HEK293T (cell line): ENCODE measurements around the gene MT1A.
"Not testable (repeated sequence)": the region's sequence is repeated elsewhere in the genome, so short reads cannot be mapped to it uniquely, and the experiment has no call there.

ENCODE experiments used
- CTCF ChIA-PET: fragments of 350-600 bp; formaldehyde crosslinking; extraction: SDS; loops from one replicate; lab custom pipeline; 2021; ENCODE audit warnings: antibody characterized with exemption, inconsistent platforms; lab: Yijun Ruan, JAX
- POLR2A ChIA-PET: fragments of 350-600 bp; formaldehyde crosslinking; extraction: SDS; loops from one replicate; lab custom pipeline; 2020; ENCODE audit warnings: antibody characterized with exemption, inconsistent platforms; lab: Yijun Ruan, JAX
- DNase-seq: peaks from one replicate; pipeline ENCODE4 v3.0.0; 2012; ENCODE audit warnings: mixed read lengths; ENCODE audit errors: extremely low spot score
- ARNT ChIP-seq: fragments of 450-650 bp; IDR thresholded peaks from 2 replicates; pipeline ENCODE4 v1.6.1; 2017; ENCODE audit warnings: mild to moderate bottlenecking
- BHLHE40 ChIP-seq: fragments of 450-650 bp; IDR thresholded peaks from 2 replicates; pipeline ENCODE4 v1.6.1; 2016; ENCODE audit warnings: mild to moderate bottlenecking, moderate library complexity, borderline replicate concordance
- CTBP1 ChIP-seq: fragments of 450-650 bp; IDR thresholded peaks from 2 replicates; pipeline ENCODE4 v1.6.1; 2016; ENCODE audit warnings: borderline replicate concordance
- ELF4 ChIP-seq: fragments of 450-650 bp; IDR thresholded peaks from 2 replicates; pipeline ENCODE4 v1.6.1; 2017; ENCODE audit warnings: antibody characterized with exemption
- FOXA1 ChIP-seq: fragments of 450-650 bp; IDR thresholded peaks from 2 replicates; pipeline ENCODE4 v1.6.1; 2016; ENCODE audit warnings: mild to moderate bottlenecking
- FOXK2 ChIP-seq: fragments of 450-650 bp; IDR thresholded peaks from 2 replicates; pipeline ENCODE4 v1.6.1; 2016; ENCODE audit warnings: mild to moderate bottlenecking
- FOXM1 ChIP-seq: fragments of 450-650 bp; IDR thresholded peaks from 2 replicates; pipeline ENCODE4 v1.6.1; 2017; ENCODE audit warnings: mild to moderate bottlenecking, borderline replicate concordance
- HDGF ChIP-seq: fragments of 450-650 bp; IDR thresholded peaks from 2 replicates; pipeline ENCODE4 v1.6.1; 2017; ENCODE audit warnings: antibody characterized with exemption, borderline replicate concordance
- L3MBTL2 ChIP-seq: fragments of 450-650 bp; conservative IDR thresholded peaks from 2 replicates; pipeline ENCODE4 v1.6.1; 2016; ENCODE audit warnings: mild to moderate bottlenecking
- LEF1 ChIP-seq: fragments of 450-650 bp; IDR thresholded peaks from 2 replicates; pipeline ENCODE4 v1.6.1; 2017; ENCODE audit warnings: mild to moderate bottlenecking, borderline replicate concordance
- NFRKB ChIP-seq: fragments of 450-650 bp; IDR thresholded peaks from 2 replicates; pipeline ENCODE4 v1.6.1; 2016; ENCODE audit warnings: mild to moderate bottlenecking, moderate library complexity
- SP1 ChIP-seq: fragments of 450-650 bp; IDR thresholded peaks from 2 replicates; pipeline ENCODE4 v1.6.1; 2017
- SUZ12 ChIP-seq: fragments of 450-650 bp; IDR thresholded peaks from 2 replicates; pipeline ENCODE4 v1.6.1; 2016; ENCODE audit warnings: mild to moderate bottlenecking
- TARDBP ChIP-seq: fragments of 450-650 bp; IDR thresholded peaks from 2 replicates; pipeline ENCODE4 v1.6.1; 2016
- ZNF384 ChIP-seq: fragments of 450-650 bp; IDR thresholded peaks from 2 replicates; pipeline ENCODE4 v1.6.1; 2016
- TF ChIP-seq, protein P1 (sequence below): fragments of 450-650 bp; IDR thresholded peaks from 2 replicates; pipeline ENCODE4 v1.6.1; 2016

MT1A gene

DNA sequence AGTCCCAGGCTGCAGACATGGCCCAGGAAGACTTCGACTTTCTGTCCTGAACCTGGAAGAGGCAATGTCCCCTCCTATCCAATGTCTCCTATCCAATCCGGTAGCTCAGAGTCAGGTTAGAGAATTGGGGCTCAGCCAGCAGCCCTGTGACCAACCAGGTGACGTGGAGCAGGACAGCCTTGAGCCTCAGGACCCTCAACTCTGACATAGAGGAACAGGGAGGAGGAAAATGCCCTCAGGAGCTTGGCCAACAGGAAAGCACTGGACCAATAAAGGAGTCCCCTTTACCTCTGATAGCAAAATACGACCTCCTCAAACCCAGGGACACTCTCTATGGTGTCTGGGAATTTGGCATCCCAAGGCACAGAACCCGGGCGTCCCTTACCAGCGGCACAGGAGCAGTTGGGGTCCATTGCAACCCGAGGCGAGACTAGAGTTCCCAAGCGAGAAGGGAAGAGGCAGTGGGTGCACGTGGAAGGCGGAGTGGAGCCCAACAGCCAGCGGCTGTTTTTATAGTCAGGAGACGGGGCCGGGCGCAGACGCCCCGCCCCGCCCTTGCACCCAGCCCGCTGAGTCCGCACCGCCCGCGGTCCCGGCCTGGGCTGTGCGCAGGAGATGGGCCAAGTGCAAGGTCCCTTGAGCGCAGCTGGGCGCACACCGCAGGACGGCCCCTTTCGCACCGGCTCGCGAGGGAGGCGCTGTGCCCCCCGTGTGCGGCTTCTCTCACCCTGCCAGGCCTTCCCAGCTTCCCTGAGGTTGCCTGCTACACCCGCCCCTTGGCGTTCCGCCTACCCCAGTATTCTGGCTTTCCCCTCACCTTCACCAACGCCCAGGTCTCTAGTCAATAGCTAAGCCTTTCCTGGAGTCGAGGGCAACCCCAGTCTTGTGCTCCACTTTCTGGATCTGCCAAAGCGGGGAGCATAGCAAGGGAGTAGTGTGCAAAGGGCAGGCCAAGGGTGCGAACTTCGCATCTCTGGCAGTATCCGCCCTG lies 29.4 kb downstream of the MT1A start, which contains the start of gene MT1G:
Gene MT1G (minus strand): TSS at position 485 of the 991 bp plus-strand sequence. CDS start 72 bp downstream, at position 413.
- ChIA-PET POLR2A (interaction anchor here (0.5 kb wide), 1 partner anchor 14 kb away, joined by 3 read pairs; no protein-coding TSS in a partner anchor), CTCF (no interaction called here)
- DNase-seq = no peak
- TF ChIP-seq FOXK2 = no peak
- TF ChIP-seq TARDBP = no peak
- TF ChIP-seq FOXM1 = no peak
- TF ChIP-seq FOXA1 = no peak
- no peak for TF ChIP-seq SUZ12

DNA sequence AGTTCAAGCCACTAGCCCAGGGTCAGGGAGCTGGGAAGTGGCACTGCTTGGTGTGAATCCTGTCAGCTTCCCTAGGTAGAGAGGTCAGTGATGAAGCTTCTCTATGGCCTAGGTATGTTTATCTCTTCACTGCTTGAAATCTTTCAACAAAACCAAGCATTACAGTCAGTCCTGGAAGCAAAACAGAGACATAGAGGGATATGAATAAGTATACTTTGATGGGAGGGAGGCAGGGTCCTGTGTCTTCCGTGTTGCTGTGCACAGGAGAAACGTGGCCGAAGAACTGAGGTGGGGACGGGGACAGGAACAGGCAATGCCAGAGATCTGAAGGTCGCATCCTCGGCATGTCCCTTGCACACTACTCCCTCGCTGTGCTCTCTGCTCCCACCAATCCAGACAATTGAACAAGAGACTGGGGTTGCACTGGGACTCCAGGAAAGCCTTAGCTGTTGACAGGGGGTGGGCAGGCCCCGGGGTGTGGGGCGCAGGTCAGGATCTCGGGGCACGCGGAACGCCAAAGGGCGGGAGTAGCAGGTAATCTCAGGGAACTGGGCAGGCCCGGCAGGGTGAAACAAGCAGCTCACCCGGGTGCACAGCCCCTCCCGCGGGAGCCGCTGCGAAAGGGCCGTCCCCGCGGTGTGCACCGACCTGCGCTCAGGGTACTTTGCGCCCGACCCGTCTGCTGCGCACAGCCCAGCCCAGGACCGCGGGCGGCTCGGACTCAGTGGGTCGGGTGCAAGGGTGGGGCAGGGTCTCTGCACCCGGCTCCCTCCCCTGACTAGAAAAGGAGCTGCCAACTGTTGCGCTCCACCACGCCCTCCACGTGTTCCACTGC lies 30.8 kb downstream of the MT1A start, which contains the start of gene MT1H:
Gene MT1H (plus strand): TSS at position 810 of the 835 bp plus-strand sequence. CDS start 71 bp downstream, outside the sequence.
- no peak for TF ChIP-seq FOXK2
- no peak for TF ChIP-seq FOXA1
- no peak for TF ChIP-seq TARDBP
- TF ChIP-seq FOXM1 = no peak
- no peak for TF ChIP-seq LEF1
- TF ChIP-seq ELF4 = no peak
- TF ChIP-seq L3MBTL2 = no peak
- TF ChIP-seq ARNT = no peak
- no peak for TF ChIP-seq SP1
- TF ChIP-seq NFRKB = no peak
- TF ChIP-seq, protein P1, sequence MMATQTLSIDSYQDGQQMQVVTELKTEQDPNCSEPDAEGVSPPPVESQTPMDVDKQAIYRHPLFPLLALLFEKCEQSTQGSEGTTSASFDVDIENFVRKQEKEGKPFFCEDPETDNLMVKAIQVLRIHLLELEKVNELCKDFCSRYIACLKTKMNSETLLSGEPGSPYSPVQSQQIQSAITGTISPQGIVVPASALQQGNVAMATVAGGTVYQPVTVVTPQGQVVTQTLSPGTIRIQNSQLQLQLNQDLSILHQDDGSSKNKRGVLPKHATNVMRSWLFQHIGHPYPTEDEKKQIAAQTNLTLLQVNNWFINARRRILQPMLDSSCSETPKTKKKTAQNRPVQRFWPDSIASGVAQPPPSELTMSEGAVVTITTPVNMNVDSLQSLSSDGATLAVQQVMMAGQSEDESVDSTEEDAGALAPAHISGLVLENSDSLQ = no peak
- TF ChIP-seq HDGF = no peak
- no peak for TF ChIP-seq CTBP1
- TF ChIP-seq BHLHE40 = no peak
- ChIA-PET POLR2A (no interaction called here), CTCF (no interaction called here)
- no peak for DNase-seq

DNA sequence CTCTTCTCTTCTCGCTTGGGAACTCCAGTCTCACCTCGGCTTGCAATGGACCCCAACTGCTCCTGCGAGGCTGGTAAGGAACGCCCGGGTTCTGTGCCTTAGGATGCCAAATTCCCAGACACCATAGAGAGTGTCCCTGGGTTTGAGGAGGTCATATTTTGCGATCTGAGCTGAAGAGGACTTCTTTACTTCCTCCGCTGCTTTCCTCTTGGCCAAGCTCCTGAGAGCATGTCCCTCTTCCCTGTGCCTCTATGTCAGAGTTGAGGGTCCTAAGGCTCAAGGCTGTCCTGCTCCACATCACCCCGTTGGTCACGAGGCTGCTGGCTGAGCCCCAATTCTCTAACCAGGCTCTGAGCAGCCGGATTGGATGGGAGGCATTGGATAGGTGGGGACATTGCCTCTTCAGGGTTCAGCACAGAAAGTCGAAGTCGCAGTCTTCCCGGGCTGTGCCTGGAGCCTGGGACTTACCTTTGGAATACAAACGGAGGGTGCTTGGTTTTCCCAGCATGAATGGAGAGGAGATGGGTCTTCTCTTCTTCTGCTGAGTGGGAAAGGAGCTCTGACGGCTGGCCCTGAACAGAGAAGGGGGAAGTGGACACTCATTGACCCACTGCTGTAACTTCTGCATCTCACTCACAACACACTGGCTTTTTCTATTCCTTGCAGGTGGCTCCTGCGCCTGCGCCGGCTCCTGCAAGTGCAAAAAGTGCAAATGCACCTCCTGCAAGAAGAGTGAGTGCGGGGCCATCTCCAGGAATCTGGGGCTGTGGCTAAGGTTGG lies 31.6 kb downstream of the MT1A start:
- ChIA-PET CTCF (no interaction called here), POLR2A (no interaction called here)
- TF ChIP-seq SP1 (no peak), FOXM1 (no peak), TARDBP (no peak), ELF4 (no peak), L3MBTL2 (no peak), BHLHE40 (no peak), CTBP1 (no peak), FOXA1 (no peak), ARNT (no peak), HDGF (no peak), FOXK2 (no peak), SUZ12 (no peak), LEF1 (no peak)
- TF ChIP-seq, protein P1 = no peak
- DNase-seq = no peak

DNA sequence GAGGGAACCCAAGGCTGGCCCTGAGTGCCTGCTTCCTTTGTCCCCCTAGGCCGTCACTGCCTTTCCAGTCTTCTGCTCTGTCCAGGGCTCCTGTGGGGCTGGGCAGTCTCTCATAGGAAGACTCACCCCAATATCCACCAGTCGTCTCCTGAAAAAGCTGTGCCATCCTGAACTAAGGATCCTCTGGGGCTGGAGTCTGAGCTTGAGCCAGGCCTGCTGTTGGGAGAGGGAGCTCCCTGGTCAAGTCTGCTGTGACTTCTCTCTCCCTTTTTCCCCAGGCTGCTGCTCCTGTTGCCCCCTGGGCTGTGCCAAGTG lies 32.1 kb downstream of the MT1A start:
- POLR2A ChIA-PET = no interaction called here
- TF ChIP-seq CTBP1 (no peak), SUZ12 (no peak), FOXA1 (no peak), TARDBP (no peak), ZNF384 (no peak), FOXK2 (no peak), BHLHE40 (no peak), L3MBTL2 (no peak), ARNT (no peak), LEF1 (no peak), ELF4 (no peak), NFRKB (no peak), FOXM1 (no peak), SP1 (no peak), HDGF (no peak)
- TF ChIP-seq, protein P1 = no peak
- CTCF ChIA-PET = no interaction called here
- DNase-seq = no peak

DNA sequence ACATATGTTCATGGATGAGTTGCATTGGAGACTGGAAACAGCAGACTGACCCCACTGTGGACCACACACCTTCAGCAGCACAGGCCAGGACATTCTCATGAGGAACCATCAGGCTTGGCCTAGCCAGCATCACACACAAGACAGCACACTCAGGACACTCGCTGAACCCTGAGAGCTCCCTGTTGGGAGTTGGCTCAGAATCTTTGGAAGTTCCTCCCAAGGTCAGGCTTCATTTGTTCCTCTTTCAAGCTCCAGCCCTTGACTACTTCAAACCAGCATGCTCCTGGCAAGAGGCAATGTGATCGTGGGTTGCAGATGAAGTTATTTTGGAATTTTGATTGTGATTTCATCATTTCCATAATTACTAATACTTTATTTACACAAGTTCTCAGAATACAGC lies 33.2 kb downstream of the MT1A start:
- POLR2A ChIA-PET, CTCF ChIA-PET, DNase-seq: not testable (repeated sequence)

DNA sequence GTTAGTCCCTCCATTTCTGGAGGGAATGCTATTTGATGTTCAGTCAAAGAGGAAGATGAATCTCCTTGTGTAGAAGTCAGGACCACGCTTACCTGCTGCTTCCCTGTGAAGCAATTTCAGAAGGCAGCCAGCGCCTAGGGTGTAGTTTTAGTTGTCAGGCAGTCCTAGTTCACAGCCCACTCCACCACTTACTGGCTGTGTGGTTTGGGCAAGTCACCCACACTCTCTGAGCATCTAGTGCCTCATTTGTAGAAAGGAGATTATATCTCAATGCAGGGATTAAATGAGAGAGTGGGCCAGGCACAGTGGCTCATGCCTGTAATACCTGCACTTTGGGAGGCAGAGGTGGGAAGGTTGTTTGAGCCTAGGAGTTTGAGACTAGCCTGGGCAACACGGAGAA lies 33.7 kb downstream of the MT1A start:
- CTCF ChIA-PET, POLR2A ChIA-PET, DNase-seq: not testable (repeated sequence)
